ENCODE data around the gene LRRC15.

LRRC15 gene

DNA sequence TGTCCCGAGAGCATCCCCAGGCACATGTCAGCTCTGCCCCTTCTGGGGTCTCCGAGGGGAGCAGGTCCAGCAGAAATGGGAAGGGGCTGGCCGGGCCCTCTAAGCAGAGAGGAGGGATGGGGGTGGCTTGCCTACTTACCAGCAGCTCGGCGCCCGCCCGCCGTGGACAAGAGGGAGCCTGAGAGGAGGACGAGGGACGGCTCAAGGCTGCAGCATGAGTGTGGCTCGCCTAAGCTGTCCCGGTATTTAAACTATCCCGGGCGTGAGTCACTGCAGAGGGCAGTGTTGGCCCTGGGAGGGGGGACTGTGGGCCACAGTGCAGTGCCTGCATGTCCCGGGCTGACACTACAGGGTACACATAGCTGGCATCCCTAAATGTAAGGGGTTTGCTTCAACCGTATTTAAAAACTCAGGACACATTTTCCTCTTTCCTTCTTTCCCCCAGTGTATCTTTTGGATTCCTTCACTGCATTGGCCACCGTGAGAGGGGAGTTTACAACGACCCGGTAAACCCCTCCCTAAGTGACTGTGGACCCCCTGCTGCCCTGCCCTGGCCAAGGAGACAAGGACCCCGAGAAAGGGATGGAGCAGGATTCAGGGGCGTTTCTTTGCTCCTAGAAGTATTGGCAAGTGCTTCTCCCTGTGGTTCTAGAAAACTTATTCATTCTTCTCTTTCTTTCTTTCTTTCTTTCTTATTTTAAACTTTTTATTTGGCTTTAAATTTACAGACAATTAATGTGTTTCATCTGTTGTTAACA lies at the start of gene LRRC15:
Gene LRRC15 (minus strand): TSS at position 222 of the 758 bp plus-strand sequence. CDS start 8,700 bp downstream, outside the sequence.
- no peak for DNase-seq (ENCODE audit: low read depth in 2 of 2)

DNA sequence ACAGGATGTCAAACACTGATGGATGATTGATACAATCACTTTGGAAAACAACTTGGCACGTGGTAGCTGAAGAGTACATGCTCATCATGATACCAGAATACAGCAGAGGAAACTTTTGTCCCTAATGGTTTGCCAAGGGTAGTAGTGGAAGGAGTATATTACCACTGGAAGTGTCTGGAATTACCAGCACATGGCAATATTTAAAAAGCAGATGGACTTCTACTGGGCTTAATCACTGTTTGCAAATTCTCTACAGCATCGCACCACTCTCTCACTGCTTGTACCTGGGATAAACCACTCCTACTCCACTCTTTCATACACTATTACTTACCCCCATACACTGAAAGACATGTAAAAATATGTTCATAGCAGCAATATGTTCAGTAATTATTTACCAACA lies 49.1 kb upstream of the LRRC15 start:
- DNase-seq (ENCODE audit: low read depth in 2 of 2), result no peak

DNA sequence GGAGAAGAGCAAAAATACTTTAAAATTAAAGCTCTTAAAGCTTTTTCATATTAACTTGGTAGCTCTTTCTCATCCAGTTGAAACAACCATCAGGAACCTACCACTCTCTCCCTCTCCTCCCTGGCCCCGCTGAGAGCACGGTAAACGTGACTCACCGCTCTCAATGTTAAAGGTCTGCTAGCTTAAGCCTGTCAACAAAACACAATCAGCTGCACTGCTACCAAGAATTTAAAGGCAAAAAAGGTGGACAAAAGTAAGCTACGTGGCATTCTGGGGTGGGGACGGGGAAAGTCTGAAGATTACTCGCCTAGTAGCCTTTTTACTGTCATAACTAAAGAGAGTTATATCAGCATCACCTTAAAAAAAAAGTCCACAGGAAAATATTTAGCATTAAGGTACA lies 37.9 kb upstream of the LRRC15 start:
- no peak for DNase-seq (ENCODE audit: low read depth in 2 of 2)

DNA sequence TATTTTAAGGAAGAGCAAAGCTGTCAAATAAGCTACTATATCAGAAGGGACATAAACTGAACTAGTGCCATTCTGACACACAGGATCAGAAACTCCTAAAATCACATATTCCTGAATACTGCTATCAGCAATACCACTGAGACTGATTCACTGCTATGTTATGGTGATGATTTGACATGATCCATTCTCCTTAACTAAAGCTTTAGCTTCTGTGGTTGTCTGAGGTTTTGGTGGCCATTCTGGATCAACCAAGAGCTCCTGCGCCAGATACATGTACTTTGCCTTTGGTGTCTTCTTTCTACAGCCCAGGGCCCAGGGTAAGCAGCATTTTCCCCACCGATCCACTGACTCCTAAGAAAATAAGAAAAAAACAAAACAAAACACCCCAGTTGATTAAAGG lies 36.2 kb upstream of the LRRC15 start:
- no peak for DNase-seq (ENCODE audit: low read depth in 2 of 2)

DNA sequence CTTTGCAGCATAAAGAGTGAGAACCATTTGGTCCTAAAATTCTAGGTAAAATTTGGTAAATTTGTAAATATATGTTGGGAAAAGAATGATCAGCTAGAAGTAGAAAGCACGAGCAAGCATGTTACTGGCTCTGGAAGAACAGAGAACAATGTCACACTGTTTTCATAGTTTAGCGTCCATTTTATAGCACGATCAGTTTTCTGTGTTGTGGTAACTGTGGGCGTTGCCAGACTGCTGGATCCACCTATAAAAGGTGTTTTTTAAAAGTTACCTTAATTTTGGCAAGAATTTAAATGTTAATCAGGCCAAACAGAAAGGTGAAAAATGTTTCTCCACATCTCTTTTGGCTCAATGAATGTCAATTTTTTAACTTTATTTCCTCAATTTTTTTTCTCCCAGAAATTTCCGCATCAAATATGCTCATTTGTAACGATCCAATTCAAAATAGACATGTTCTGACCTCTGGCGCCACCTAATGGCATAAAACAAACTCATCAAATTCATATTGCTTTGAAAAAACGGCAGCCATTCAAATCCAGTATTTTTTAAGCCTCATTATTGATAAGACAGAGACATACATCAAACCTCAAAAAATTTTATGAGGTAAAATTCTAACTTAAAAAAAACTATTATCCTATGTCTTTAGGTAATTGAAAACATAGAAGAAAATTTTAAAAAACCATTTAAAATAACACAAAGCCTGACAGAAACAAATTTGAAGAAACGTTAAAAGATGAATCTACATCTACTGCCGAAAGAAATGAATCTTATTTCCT lies 35.0 kb upstream of the LRRC15 start:
- DNase-seq (ENCODE audit: low read depth in 2 of 2), result no peak

DNA sequence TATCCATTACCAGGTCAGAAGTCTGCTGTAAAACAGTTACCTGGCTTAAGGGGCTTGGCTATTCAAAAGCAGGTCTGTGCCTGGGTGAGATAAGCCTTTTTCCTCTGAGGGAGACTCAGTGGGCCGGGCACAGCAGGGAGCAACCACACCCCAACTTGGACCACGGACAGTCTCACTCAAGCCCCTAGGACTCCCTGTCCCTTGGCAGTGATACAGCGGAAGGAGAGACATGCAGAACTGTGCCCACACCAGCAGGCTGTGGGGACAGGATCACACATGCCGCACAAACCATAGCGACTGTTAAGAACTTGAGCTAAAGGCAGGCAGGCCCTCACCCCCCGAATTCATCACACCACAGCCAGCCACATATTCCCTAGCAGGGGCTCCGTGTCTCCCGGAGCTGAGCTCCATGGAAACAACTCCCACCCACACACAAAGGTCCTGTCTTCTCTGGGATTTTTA lies 32.4 kb upstream of the LRRC15 start:
- DNase-seq (ENCODE audit: low read depth in 2 of 2), result no peak

DNA sequence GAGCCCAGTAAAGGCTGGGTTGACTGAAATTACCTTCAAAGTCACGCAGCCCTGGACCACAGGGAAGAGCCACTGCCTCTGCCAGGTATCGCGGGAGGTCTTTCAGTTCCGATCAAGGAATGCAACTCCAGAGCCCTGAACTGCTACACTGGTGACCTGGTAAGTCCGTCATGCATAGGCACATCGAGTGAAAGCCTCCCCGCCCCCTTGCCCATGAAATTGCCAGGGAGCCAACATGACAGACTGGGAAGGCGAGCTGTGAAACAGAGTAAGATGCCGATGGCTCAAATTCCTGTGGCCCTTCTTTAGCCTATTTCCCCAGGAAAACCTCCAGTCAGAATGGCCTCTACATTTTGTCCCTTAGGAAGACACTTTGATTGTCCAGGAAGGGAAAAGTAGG lies 31.8 kb upstream of the LRRC15 start:
- DNase-seq (ENCODE audit: low read depth in 2 of 2), result no peak

DNA sequence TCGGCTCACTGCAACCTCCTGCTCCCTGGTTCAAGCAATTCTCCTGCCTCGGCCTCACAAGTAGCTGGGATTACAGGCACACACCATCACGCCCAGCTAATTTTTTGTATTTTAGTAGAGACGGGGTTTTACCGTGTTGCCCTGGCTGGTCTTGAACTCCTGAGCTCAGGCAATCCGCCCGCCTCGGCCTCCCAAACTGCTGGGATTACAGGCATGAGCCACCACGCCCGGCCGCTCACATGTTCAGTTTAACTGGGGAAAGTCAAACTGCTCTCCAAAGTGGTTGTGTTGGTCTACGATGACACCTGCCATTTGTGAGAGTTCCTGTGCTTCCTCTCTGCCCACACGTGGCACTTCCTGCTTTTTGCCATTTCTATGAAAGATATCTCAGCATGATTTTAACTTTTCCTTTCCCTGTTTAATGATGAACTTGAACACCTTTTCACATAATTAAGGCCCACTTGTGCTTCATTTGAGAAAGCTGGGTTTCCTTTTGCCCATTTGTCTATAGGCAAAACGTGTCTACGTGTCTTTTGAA lies 30.4 kb upstream of the LRRC15 start:
- no peak for DNase-seq (ENCODE audit: low read depth in 2 of 2)

DNA sequence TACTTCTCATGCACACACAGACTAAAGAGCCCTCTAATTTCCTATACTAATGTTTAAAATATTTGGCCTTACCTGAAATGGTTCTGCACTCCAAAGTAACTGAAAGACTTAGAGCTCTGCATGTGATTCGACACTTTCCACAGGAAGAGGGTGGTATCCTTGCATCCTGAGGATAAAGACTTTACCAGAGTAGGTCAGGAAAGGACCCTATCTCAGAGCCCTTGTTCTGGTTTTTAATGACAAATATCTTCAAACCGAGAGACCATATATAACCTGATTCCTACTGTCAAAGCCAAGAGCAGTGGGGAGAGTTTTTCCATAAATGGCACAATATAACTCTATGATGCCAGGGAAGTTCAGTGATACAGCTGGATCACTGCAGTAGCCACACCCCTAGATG lies 29.6 kb upstream of the LRRC15 start, which contains the start of gene GP5:
Gene GP5 (minus strand): TSS at position 101 of the 400 bp plus-strand sequence. CDS start 984 bp downstream, outside the sequence.
- DNase-seq (ENCODE audit: low read depth in 2 of 2), result no peak

DNA sequence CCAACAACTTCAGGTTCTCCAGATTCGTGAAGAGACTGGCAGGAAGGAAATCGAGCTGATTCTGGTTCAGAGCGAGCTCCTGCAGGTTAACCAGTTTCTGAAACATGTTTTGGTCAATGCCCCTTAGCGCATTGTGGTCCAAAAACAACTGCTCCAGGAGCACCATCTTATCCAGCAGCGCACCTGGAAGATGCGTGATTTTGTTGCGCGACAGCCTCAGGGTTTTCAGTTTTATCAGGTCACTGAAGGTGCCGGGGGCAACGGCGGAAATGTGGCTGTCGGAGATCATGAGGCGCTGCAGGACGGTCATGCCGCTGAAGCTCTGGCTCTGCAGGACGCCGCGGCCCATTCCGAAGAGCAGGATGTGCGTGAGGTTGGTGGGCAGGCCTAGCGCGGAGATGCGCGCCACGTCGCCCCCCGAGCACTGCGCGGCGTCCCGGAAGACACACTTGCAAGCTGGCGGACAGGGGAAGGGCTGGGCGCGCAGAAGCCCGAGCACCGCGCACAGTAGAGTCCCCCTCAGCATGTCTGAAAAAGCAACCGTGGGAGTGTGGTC lies 28.3 kb upstream of the LRRC15 start:
- no peak for DNase-seq (ENCODE audit: low read depth in 2 of 2)

DNA sequence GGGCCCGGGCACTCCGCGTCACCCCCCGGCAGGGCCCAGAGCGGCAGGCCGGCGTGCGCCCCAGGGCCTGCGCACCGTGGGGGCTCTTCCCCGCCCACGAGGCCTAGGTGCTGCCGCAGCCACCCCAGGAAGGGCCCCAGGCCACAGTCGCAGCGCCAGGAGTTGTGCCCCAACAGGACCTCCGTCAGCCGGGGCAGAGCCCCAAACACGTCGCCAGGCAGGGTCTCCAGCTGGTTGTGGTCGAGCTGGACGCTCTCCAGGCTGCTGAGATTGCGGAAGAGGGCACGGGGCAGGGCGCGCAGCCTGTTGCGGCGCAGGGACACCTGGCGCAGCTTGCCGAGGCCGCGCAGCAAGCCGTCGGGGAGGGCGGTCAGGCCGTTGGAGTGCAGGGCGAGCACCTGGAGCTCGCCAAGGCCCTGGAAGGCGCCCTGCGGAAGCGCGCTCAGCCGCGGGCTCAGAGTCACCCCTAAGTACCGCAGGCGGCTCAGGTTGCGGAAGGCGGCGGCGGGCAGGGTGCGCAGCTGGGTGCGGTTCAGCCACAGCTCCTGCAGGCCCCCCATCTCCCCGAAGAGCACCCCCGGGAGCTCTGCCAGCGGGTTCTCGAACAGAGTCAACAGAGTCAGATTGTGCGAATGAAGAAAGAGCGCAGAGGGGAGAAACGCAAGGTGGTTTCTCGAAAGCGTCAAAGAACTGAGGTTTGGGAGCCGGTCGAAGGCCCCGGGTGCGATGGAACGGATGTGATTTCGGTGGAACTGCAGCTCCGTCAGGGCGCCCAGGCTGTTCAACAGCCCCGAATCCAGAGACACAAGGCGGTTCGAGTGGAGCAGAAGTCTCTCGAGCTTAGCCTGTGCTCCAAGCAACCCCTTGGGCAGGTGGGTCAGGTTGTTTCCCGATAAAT lies 27.6 kb upstream of the LRRC15 start:
- no peak for DNase-seq (ENCODE audit: low read depth in 2 of 2)

DNA sequence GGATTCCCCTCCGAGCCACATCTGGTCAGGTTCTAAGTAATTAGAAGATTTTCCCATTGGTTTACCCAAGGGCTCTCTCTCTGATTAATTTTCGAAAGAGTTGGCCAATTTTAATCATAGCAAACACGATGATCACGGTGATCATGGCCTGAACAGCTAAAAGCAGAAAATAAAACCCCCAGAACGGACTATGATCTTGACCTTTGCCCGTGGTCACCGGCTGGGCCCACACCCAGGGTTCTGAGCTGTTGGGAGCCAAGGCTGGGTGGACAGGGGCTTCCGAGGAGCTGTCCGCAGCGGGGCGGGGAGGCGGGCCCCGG lies 27.0 kb upstream of the LRRC15 start:
- no peak for DNase-seq (ENCODE audit: low read depth in 2 of 2)

DNA sequence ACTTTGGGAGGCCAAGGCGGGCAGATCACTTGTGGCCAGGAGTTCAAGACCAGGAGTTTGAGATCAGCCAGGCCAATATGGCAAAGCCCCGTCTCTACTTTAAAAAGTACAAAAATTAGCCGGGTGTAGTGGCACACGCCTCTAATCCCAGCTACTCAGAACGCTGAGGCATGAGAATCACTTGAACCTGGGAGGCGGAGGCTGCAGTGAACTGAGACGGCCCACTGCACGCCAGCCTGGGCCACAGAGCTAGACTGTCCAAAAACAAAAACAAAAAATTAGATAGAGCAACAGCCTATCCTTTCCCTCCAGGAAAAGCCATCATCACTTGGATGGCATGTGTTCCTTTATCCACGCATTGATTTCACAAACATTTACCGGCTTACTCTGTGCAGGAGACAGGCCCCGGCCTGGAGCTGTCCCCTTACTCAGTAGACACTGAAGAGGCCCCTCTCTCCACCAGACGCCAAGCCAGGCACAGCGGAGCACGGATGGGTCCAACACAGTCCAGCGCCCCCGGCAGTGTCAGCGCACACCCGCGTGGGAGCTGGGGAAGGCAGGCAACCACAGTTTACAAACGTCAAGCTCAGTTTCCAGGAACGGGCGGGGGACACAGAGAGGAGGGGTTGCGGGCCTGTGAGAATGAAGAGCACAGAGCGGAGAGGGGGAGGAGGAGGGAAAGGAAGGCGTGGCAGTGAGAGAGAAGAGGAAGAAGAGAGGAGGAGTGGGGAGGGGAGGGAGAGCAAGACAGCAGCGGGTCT lies 26.4 kb upstream of the LRRC15 start:
- peak in 1 of 2 donors; percentile 21 for DNase-seq (ENCODE audit: low read depth in 2 of 2)

DNA sequence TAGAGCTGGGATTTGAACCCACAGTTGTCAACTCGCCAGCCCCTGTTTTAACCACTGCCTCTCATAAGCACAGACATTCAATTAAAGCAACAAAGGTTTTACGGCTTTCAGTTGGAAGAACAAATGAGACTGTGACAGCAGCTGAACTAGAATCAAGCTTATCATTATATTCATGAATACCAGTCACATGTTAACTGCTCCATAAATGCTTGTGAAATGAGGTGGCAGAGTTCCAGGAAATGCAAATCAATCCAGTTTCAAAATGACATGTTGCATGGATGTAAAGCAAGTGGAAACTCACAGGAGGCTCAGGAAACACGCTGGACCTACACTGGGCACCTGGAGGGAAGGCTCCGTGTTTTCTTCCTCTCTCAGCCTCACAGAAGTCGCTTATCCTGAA lies 25.7 kb upstream of the LRRC15 start:
- DNase-seq (ENCODE audit: low read depth in 2 of 2), result no peak

DNA sequence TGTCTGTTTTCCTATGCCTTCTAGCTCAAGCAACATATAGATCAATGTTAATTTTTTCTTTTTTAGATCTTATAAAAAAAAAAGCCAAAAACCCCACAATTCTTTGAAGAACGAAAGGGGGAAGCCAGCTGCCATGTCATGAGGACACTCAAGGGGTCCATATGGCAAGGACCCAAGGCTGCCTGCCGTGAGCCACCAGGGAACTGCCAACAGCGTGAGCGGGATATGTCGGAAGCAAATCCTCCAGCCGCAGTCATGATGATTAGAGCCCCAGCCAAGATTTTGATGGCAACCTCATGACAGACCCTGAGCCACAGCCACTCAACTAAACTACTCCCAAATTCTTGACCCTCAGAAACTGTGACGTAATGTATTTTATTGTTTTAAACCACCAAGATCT lies 23.0 kb upstream of the LRRC15 start:
- no peak for DNase-seq (ENCODE audit: low read depth in 2 of 2)

DNA sequence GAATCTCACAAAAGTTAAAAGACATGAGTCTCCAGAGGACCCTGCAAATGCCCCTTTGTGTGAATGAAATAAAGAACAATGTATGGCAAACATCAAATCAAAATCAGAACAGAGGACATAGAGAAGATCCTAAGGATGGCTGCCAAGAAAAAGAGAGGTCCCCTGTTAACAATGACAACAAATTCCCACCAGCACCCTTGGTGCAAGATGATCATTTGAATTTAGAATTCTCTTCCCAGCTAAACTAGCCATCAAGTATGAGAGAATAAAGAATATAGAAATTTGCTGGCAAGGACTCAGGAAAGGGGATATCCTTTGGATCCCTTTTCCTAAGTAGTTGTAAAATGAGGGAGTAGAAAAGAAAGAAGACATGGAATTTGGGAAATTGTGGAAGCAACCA lies 21.3 kb upstream of the LRRC15 start:
- DNase-seq (ENCODE audit: low read depth in 2 of 2), result no peak

DNA sequence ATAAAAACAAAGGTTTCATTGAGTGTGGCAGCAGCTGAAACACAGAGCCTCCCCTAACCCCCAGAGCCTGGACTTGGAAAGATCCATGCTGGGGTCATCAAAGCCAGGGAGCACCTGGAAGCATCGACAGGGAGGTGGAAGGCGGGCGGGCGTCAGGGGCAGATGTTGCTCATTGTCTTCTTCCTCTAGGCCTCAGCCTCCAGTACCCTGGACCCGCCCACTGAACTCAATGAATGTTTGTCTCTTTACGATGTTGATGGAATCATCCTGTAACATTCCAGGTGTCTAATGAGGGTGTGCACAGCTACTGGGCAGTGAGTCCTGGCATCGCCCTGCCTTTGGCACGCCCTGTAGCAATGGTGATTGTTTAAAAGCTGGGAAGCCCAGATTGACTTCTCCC lies 19.7 kb upstream of the LRRC15 start:
- DNase-seq (ENCODE audit: low read depth in 2 of 2), result no peak

DNA sequence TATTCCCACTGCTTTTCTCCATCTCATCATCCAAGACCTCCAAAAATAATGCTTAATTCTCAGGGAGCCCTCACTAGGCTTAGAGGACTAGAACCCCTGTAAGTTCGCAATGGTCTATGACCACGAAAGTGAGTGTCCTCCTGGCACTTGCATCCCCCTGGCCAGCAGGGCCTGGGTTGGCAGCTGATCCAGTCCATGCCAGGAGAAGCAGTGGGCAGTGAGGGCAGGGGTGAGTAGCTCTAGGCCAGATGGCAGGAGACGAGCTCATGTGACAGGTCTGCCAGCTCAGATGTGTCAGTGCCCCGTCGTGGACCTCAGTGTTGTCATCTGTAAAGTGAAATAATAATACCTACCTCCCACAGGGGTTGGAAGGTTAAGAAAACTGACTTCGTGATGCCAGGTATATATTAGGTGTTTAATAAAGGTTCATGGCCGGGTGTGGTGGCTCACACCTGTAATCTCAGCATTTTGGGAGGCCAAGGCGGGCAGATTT lies 18.4 kb upstream of the LRRC15 start:
- DNase-seq (ENCODE audit: low read depth in 2 of 2), result no peak

DNA sequence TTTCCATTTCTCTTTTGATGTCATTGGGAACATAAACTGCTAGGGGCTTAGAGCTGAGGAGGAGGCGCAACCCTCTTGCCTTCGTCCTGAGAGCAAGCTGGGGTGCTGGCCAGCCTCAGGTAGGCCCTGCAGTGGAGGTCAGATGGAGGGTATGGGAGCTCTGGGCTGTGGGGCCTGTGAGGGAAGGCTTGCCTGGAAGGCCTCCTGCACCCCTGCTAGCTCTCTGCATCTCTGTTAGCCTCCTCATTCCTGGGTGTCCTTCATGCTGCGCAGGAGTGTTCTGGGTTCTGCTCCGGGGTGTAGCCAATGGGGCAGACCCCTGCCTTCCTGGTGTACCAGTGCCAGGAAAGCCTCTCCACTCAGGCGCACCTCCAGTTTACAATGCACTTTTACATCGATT lies 17.7 kb upstream of the LRRC15 start:
- no peak for DNase-seq (ENCODE audit: low read depth in 2 of 2)

DNA sequence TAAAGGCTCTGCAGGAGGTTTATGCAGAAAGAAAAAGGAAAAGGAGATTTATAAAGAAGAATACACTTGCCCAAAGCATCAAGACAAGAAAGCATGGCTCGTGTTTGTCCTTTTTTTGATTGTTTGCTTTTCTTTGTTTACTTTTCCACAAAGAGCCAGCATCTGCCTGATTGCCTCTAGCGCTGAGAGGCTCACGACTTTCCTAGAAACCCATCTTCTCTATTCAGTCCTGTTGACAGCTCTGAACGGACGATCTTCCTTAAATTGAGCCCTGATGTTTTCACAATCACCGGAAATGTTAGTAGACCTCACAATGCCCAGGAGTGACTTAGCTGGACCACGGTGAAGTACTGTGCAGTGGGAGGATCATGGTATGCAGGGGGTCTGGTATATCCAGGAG lies 17.1 kb upstream of the LRRC15 start:
- no peak for DNase-seq (ENCODE audit: low read depth in 2 of 2)

DNA sequence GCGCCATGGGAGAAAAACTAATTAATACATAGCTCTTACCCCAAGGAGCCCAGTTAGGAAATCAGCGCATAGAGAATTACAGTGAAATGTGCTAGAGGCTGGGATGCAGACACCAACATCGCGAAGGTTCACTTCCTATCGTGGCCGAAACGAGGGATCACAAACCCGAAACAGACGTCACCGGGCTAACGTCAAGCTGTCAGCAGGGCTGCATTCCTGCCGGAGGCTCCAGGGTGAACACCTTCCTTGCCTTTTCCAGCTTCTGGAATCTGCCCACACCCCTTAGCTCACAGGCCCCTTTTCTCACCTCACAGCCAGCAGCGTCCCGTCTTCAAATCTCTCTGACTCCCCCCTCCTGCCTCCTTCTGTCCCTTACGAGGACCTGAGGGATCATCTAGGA lies 16.5 kb upstream of the LRRC15 start:
- DNase-seq (ENCODE audit: low read depth in 2 of 2), result no peak

Data from stimulated activated CD4-positive, alpha-beta T cell treated with anti-CD3 and anti-CD28 coated beads, Interleukin-1b, Interleukin-23, amount 100 ng/mL, for 1 hour (primary cell).